Stimulated activated CD8-positive, alpha-beta memory T cell treated with anti-CD3 and anti-CD28 coated beads, Interleukin-4, amount 100 ng/mL, for 4 hours (primary cell): ENCODE measurements around the gene NRP2.

Source experiments
- DNase-seq, 2 donors: peaks; one replicate each; pipeline ENCODE4 v3.0.0-alpha.2; 2020; ENCODE audit warnings: low read depth in 2 of 2, low spot score in 1 of 2

The NRP2 gene

GRCh38 chr2:205686056-205686782, 3.9 kb downstream of the NRP2 start:
- no peak for DNase-seq

- DNase-seq = no peak
Measured at GRCh38 chr2:205686783-205687640, 4.7 kb downstream of the NRP2 start.

GRCh38 chr2:205687641-205687956, 5.3 kb downstream of the NRP2 start:
- no peak for DNase-seq

GRCh38 chr2:205688417-205689200, 6.3 kb downstream of the NRP2 start:
- DNase-seq = no peak

- DNase-seq = no peak
Measured at GRCh38 chr2:205689820-205690219, 7.5 kb downstream of the NRP2 start.

DNA sequence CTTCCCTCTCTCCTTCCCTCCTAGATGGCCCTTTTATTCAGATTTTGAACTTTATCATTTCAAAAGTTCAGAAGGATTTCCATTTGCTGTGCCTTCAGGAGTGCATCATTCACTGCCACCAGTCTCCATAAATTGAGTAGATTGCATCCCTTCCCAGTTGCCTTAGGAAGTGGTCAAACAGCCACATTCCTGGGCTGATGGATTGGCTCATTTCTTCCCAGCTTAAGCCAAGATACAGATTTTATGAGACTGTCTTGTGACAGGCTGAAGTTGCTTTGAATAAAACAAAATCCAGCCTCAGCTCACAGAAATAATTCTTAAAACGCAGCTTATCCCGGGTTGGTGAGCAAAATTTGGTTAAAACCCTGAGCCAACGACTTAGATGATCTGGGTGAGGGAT, 9.8 kb downstream of the NRP2 start:
- no peak for DNase-seq

DNA sequence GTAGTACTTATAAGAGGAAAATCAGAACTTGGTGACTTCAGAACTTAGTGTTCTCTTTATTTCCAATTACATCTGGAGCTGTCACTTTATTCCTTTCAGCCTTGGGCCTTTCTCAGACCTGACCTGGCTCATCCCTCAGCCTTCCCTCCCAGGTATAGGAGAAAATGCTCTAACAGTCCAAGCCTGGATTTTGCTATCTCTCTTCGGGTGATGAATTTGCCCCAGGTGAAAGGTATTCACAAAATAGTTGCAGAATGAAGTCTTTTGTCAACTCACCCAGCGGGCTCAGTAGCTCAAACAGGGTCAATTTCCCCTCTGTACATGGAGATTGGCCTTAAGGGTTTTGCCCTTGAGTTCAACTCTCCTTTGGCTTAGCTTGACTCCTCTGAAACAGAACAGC, 12.0 kb downstream of the NRP2 start:
- DNase-seq = no peak

GRCh38 chr2:205695460-205695991, 13.2 kb downstream of the NRP2 start:
- DNase-seq = no peak

GRCh38 chr2:205696331-205696926, 14.1 kb downstream of the NRP2 start:
- DNase-seq = no peak

DNA sequence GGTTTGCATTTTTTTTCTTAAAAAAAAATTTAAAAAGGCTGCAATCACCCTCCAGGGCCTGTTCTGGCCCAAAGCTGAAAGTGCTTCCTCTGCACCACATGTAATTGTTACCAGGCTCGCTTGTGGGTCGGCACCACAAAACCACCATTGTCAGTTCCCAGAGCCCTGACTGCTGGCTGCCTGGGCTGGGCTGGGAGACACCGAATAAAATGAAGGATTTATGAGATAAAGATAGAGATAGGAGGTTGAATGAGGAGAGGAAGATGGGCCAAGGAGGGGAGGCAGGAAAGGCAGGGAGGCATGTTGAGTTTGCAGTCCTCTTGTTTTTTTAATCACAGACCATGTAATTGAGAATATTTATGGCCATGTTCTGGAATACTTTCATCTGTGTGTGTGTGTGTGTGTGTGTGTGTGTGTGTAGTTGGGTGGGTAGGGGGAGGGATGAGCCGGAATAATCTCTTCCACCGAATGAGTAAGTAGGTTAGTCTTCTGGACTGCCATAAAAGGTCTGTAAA, 14.7 kb downstream of the NRP2 start:
- no peak for DNase-seq

DNA sequence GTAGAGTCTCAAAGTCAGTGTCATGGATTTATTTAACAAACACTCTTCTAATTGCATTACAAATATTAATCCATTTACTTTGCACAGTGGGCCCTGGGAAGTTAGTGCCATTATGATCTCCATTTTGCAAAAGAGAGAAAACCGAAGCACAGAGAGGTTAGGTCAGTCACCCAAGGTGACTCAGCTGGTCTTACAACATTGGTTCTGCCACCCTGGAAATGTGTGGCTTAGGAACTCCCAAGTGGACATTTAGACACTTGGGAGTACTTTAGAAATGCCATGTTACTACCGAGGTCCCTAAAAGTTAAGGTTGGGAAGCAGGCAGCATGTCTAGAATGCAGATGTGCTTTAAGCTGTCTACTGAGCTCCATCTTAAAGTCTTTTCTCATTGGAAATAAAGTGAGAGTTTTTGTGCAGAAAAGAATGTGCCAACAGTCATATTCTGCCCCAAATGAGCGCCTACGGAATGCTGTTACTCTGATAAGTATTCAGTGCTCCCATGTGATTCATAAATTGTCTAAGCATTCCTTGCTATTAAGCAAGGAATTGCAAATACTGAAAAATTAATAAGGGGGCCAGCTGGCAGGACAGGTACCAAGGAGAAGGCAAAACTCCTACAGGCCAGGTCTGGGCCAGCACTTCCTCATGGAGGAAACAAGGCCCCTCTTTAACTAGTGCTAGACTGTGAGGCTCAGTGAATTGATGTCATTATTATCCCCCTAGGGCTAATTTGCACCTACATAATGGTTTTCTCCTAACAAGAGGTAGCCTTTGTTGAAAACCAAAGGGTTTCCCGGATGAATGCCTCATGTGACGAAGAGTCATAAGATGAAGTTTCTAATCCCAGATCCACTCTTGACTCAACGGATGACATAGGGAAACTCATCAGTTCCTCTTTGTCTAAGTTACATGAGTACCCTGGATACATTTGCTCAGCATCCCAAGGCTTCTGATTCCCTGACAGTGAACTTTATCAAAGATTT, 16.3 kb downstream of the NRP2 start:
- DNase-seq = no peak

- DNase-seq = no peak
Measured at GRCh38 chr2:205699515-205700289, 17.4 kb downstream of the NRP2 start.

GRCh38 chr2:205700331-205701132, 18.2 kb downstream of the NRP2 start:
- no peak for DNase-seq

- DNase-seq = no peak
Measured at GRCh38 chr2:205701509-205701908, 19.2 kb downstream of the NRP2 start.

GRCh38 chr2:205702576-205702975, 20.3 kb downstream of the NRP2 start:
- no peak for DNase-seq

- no peak for DNase-seq
Measured at GRCh38 chr2:205703471-205704126, 21.3 kb downstream of the NRP2 start.

GRCh38 chr2:205704127-205704741, 21.9 kb downstream of the NRP2 start:
- DNase-seq = no peak
